ENCODE data around the gene SHKBP1. TPM values are rescaled to one million over a fixed set of nuclear protein-coding genes. Genes with fewer than 3 reads are reported as not detected.

The SHKBP1 gene
- 20.7 and 31.9 TPM in 2 replicates for total RNA-seq

DNA sequence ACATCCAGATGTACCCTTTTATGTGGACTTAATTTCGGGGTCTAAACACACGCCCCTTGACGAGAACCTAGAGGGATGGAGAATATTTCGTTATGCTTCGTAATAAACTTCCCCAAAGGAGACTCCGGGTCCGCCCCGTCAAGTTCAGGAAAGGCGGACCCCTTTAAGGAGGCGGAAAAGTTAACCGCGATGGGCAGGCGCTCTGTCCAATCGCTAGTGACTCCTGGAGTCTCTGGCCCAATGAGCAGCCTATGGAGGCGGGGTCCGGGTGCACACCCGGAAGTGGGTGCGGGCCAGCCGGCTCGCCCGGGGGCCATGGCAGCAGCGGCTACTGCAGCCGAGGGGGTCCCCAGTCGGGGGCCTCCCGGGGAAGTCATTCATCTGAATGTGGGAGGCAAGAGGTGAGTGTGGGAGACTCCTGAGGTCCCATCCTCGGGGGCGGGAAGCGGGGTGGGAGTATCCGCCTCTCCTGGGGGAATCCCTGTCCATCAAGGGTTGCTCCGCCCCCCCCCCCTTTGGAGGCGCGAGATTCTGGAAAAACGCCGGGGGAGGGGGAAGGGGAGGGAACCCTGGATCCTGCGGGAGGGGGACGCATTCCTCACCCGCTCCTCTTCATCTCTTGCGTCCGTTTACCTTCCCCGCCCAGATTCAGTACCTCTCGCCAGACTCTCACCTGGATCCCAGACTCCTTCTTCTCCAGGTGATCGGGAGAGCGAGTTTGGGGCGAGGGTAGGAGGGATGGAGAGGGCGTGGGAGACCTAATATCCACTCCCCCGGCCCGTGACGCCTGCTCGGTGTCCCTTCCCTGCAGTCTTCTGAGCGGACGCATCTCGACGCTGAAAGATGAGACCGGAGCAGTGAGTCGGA is at the start of gene SHKBP1:
Gene SHKBP1, plus strand, starts transcription at position 289 of the 867 bp plus-strand sequence. Its CDS starts 27 bp downstream, at position 316.

GRCh38 chr19:40601134-40601974 is 24.7 kb downstream of the SHKBP1 start, which contains the start of gene LTBP4:
Gene LTBP4, plus strand, starts transcription at chr19:40601369. Its CDS starts 19 bp downstream, at chr19:40601388.

Other genes with a start within 250 kb of the SHKBP1 start
- 7.3 and 11.1 TPM in 2 replicates for gene C19orf47, start 228.5 kb upstream of the SHKBP1 start, total RNA-seq
- gene PLD3, start 228.2 kb upstream of the SHKBP1 start, total RNA-seq, result 103 and 122 TPM in 2 replicates
- not detected in 2 replicates for gene HIPK4, start 186.7 kb upstream of the SHKBP1 start, total RNA-seq
- gene PRX, start 163.5 kb upstream of the SHKBP1 start, total RNA-seq, result 1.1 and 1.2 TPM in 2 replicates
- 8.8 and 13.4 TPM in 2 replicates for gene SERTAD1, start 150.9 kb upstream of the SHKBP1 start, total RNA-seq
- gene SERTAD3, start 132.5 kb upstream of the SHKBP1 start, total RNA-seq, result 10.4 and 13.2 TPM in 2 replicates
- 36.6 and 37.5 TPM in 2 replicates for gene BLVRB, start 111.1 kb upstream of the SHKBP1 start, total RNA-seq
- gene SPTBN4, start 109.9 kb upstream of the SHKBP1 start, total RNA-seq, result 0.07 TPM in 1 of 2 replicates, not detected in the other
- 11.6 and 13.3 TPM in 2 replicates for gene LTBP4, start 24.5 kb downstream of the SHKBP1 start, total RNA-seq
- gene NUMBL, start 113.8 kb downstream of the SHKBP1 start, total RNA-seq, result 28.9 and 32.9 TPM in 2 replicates
- gene COQ8B, start 140.0 kb downstream of the SHKBP1 start, total RNA-seq, result 19.0 and 21.5 TPM in 2 replicates
- 15.2 and 19.9 TPM in 2 replicates for gene ITPKC, start 140.2 kb downstream of the SHKBP1 start, total RNA-seq
- 1.3 and 1.9 TPM in 2 replicates for gene ACTMAP, start 173.6 kb downstream of the SHKBP1 start, total RNA-seq
- 42.2 and 59.0 TPM in 2 replicates for gene SNRPA, start 174.3 kb downstream of the SHKBP1 start, total RNA-seq
- not detected in 2 replicates for gene MIA, start 198.6 kb downstream of the SHKBP1 start, total RNA-seq
- 10.0 and 13.3 TPM in 2 replicates for gene RAB4B, start 201.4 kb downstream of the SHKBP1 start, total RNA-seq
- gene EGLN2, start 222.3 kb downstream of the SHKBP1 start, total RNA-seq, result 63.2 and 74.7 TPM in 2 replicates